A673 (cell line): ENCODE measurements around the gene SH3BGRL3.

Experiments used
- EZH2 ChIP-seq: fragments of 200-600 bp; sonication (generic); IDR thresholded peaks from 2 replicates; pipeline ENCODE4 v1.6.1; 2017; ENCODE audit warnings: borderline replicate concordance, low read depth, mild to moderate bottlenecking, mixed read lengths, antibody characterized with exemption, low read length; ENCODE audit not compliant: poor library complexity, severe bottlenecking
- TF ChIP-seq, protein P1 (sequence below): fragments of 300-800, 200-600 bp; sonication (generic); conservative IDR thresholded peaks from 2 replicates; pipeline ENCODE4 v1.5.1; 2017; ENCODE audit warnings: low read depth, mild to moderate bottlenecking, antibody characterized with exemption, low read length, moderate library complexity, mixed read lengths

- TF ChIP-seq, protein P1, sequence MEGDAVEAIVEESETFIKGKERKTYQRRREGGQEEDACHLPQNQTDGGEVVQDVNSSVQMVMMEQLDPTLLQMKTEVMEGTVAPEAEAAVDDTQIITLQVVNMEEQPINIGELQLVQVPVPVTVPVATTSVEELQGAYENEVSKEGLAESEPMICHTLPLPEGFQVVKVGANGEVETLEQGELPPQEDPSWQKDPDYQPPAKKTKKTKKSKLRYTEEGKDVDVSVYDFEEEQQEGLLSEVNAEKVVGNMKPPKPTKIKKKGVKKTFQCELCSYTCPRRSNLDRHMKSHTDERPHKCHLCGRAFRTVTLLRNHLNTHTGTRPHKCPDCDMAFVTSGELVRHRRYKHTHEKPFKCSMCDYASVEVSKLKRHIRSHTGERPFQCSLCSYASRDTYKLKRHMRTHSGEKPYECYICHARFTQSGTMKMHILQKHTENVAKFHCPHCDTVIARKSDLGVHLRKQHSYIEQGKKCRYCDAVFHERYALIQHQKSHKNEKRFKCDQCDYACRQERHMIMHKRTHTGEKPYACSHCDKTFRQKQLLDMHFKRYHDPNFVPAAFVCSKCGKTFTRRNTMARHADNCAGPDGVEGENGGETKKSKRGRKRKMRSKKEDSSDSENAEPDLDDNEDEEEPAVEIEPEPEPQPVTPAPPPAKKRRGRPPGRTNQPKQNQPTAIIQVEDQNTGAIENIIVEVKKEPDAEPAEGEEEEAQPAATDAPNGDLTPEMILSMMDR, result no peak
- no peak for TF ChIP-seq EZH2
Observed at GRCh38 chr1:26318338-26319064, 38.6 kb downstream of the SH3BGRL3 start.
